ENCODE data around the gene GPR39.

The GPR39 gene

DNA sequence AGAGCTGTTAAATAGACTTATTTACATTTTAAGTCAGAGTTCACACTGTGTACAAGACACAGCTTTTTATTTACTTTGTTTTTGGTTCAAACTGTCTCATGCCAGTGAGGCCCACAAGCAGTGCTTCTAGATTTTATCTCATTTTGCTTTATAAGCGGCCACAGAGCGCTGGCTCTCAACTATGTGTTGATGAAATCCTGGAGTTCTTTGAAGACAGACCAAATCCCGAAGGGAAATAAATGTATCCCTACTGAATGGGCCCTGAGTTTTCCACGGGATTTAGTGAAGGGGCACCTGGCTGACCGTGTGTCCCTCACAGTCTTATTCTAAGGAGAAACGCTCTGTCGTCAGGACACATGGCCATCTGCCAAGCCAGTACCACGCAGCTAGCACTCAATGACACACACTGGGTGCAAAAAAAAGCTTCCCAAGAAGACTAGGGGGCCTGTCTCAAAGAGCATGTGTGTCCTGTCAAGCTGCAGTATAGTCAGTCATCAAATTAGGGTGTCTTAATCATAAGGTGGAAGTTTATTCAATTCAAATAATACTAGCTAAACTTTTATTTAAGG, 230.0 kb downstream of the GPR39 start:
- DNase-seq = no peak

DNA sequence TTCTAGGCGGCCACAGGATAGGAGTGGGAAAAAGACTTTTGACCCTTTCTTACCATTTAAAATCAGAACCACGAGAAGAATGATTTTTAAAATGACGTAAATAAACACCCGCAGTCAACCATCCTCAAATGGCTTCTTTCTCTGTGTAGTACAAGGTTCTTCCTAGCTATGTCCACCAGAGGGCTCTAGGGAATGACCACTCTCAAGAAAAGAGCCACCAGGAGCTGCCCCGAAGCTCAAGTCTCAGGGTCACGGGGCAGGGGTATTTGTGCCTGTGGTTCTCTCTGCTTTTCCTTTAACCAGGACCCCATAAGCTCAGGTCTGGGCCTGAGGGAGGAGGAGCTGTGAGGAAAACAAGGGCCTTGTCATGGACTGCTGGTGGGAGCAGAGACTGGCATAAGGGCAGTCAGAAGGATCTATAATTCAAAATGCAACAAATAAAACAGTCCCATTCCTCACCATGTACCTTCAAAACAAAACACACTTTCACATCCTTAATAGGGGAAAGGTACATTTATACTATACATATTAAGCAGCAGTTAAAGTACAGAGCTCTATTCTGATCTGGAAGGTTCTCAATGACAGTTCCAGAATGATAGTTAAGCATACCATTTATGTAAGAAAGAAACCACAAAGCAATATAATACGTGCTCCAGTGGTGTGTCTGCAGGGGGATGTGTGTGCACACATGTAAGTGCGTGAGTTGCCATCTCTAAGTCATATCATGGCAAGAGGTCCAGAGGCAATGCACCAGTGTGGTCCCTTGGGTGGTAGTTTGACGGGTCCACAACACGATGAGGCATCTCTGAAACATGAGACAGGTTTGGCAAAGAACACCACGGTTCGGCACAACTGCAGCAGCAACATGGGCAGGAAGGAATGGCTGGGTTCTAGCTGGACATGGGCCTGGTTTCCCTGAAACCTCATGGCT, 234.8 kb downstream of the GPR39 start:
- DNase-seq = no peak

DNA sequence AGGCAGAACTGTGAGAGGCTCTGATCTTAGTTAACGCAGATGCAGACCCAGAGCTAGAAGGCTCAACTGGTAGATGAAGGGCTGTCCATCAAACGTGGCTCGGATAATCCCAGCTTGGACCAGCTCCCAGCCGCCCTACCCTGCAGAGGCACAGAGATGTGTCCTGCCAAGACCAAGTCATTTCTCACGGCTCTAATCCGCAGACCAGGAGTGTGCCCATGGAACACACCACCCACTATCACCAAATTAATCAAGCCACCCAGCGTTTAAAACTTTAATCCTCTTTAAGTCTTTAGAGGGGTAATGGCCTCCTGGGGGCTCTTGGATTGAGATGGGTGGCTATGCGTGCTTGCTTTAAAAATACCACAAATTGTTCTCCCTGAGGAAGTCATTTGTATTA, 235.9 kb downstream of the GPR39 start:
- no peak for DNase-seq

DNA sequence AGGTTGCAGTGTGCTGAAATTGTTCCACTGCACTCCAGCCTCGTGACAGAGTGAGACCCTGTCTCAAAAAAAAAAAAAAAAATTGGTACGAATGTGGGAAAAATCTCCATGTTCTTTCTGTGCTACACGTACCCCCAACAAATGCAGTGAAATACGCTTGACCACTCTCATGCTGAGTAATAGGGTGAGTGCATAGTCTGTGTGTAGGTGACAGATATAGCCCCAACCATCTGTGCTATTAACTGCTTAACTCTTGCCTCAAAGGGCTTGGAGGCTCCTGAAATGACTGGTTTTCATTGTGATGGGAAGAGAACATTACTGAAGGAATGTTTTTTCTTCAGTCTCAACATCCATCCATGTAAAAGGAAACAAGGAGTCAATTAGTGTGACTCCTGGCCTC, 237.7 kb downstream of the GPR39 start:
- DNase-seq = no peak

DNA sequence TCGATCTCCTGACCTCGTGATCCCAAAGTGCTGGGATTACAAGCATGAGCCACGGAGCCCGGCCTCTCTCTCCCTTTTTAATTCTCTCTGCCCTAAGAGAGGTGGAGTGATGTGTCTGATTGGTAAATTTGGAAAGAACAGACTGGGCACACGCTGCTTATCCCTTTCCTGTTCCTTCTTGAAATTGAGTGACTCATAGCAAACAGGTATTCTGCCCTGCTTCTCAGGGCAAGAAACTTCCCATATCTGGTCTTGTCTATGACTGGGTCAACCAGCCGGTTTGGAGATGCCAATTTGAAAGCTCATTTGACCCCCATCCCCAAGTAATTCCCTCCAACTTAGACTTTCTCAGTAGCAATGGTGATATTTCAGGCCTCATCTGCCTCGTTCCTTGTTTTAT, 238.4 kb downstream of the GPR39 start:
- DNase-seq = no peak

DNA sequence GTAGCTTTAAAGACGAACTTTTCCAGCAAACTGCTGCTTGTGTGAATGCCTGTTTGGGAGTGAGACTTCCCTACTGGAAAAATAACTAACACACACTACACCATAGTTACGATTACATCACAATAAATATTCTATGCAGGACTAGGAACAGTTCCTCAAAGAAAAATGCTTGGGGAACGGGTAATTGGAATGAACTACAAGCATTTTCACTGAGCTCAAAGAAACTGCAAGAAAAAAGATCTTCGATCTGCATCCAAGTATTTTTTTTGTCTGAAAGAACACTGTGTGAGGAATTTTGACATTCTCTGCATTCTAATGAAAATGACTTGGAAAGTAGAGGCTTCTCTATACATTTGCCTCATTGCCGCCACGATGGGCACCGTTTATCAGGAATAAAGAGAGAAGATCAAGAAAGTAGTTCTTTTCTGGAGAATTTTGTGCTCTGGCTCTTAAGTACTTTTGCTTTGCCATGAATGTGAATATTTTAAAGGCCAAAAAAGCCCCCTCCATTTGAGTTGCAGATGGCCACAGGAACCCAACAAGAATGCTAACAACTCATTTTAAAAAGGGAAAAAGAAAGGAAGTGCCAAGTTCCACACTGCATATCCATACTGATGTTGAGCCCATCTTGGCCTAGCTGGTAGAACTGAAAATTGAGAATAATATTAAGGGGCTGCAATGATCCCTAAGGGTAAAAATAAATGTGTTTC, 239.8 kb downstream of the GPR39 start:
- no peak for DNase-seq

DNA sequence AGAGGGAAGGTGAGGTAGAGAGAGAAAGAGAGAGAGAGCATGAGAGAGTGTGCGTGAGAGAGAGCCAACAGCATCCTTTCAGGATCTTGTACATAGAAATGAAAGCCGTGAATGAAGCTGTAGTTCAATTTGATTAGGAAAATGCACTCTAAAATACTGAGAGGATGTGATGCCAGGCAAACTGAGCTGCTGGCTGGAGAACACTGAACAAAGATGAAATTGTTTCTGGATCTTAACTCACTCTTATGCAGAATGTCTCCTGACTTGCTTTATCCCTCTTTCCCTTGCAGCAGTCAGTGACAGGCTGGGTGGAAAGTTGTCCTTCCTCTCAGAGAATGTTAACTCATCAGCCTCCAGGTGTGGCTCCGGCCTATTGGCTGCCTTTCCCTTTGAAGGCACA, 242.7 kb downstream of the GPR39 start:
- DNase-seq = no peak

DNA sequence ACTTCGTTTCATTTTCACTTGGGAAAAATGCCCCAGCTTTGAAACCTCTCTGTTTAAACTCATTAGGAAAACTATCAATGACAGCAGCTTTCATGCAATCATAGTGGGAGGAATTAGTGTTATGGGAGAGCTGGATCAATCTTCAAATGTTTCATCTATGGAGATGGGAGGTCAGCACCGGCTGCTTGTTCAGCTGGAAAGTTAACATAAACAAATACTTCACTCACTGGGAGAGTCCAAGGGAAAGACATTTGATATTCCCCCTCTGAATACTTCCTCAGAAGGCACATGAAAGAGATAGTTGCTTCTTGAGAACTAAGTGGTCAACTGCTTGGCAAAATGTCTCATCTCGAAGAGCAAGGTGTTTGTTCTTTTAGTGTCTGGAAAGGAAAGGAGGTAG, 246.1 kb downstream of the GPR39 start:
- no peak for DNase-seq

DNA sequence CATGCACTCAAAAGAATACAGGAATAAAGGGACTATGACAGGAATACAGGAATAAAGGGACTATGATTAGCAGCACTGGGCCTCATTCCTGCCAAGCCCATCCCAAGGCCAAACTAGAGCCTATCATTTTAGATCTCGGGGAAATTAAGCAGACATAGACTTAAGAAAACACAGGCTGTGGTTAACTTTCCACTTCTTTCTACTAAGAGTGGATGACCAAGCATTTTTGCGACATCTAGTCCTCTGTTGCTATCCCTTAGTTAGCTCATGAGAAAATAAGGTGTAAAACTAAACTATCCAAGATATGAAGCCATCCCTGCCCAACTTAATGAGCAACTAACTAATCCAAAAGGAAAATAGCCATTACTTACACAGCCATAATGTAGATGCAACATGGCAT, 247.5 kb downstream of the GPR39 start:
- no peak for DNase-seq

DNA sequence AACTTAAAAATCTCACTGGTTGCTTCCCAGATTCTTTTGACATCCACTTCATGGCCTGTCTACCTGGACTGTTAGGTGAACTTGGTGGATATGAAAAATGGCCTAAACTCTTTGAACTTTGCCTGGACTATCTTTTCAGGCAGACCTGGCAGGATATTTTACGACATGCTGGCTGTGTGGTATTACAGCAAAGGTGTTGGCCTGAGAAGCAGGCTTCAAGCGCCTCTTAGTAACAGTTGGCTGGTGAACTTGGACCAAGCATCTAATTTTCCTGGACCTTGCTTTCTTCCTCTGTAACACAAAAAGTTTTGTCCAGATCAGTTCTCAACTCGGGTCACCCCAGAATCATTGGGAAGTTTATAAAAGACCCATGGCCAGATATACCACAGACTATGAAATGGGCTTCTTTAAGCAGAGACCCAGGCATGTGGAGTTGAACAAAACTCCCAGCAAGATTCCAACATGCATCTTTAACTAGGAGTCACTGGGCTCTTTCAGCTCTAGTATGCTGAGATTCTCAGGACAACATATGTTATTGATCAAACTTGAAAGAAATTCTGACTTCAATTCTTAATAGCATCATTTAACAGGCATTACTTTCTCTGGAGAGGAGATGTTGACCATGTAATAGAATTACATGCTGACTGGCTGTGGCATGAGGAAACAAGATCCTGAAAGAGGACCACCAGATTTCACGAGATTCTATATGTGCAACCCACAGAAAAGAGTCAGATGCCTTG, 249.0 kb downstream of the GPR39 start:
- no peak for DNase-seq

DNA sequence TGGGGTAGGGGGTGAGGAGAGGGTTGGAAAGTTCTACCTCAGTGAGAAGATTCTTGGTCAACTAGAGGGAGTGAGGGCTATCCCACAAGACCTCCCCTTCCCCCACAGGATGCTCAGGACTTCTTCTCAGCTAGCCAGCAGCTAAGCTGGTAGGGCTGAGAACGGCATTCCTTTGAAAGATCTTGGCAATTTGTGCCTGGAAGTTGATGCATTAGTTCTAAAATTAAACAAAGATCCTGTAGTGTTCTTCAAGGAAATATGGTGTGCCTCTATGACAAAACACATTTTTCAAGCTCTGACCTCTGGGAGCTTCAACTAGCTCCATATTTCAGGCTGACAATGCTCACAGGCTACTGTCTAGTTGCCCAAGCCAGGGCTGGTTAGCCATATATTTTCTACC, 251.1 kb downstream of the GPR39 start:
- no peak for DNase-seq

DNA sequence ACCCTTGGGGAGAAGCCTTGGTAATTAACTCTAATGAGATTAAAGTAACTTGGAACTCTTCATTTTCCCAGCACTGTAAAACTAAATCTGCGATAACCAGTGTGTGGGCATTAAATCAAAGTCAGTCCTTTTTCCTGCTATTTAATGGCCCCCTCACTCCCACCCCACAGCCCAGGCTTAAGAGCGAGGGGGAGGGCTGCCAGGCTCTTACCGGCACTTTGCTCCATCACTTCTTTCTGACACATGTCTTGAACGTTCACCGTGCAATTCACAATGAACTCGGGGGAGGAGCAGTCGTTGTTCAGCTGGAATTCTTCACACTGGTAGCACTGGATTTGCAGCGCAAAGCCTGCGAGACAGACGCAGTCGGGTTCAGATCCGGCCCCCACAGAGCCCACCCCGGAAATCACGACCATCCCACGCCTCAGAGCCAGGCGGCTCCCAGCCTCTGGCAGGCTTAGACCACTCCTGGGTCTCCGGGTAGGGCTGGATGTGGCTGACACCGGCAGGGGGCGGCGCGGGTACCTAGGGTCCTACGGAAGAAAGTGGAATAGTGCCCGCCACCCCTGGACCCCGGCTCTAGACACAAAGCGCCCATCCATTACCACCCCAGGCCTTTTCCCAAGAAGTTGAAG, 251.7 kb downstream of the GPR39 start:
- peak; percentile 31 for DNase-seq

DNA sequence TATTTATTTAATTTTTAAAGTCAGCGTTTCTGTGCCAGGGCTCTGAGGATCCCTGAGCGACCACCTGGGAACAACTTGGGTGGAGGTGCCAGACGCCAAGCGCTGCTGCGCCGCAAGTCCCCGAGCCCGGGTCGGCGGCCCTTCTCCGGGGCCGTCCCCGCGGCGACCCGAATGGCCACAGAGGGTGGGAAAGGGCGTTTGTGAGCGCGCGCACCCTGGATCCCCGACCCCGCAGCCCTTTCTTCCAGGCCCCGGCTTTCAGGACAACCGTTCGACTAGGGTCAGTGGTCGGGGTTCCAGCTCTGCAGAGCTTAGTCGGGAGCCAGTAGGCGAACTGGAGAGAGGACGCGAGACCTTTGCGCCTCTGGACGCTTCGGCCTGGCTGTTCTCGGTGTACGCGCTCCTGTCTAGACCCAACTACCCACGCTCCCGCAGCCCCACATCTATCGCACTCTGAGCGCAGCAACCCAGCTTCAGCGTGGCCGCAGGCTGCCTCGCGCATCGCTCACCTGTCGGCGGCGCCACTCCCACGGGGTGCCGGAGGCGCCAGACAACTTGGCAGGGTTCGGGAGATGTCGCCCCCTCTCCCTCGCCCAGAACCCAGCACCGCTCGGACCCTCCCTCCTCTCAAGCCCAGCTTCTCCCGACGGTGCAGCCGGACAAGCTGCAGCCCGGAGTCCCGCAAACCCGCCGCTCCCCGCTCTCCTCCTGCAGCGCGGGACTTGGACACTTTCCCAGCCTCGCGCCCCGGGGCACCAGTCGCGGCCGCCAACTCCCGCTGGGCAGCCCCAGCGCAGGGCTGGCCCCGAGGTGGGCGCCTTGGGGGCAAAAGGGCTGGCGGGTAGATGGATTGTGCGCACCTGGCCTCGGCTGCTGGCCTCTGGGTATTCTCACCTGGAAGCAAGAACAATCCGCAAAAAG, 252.6 kb downstream of the GPR39 start:
- DNase-seq = peak; percentile 32

DNA sequence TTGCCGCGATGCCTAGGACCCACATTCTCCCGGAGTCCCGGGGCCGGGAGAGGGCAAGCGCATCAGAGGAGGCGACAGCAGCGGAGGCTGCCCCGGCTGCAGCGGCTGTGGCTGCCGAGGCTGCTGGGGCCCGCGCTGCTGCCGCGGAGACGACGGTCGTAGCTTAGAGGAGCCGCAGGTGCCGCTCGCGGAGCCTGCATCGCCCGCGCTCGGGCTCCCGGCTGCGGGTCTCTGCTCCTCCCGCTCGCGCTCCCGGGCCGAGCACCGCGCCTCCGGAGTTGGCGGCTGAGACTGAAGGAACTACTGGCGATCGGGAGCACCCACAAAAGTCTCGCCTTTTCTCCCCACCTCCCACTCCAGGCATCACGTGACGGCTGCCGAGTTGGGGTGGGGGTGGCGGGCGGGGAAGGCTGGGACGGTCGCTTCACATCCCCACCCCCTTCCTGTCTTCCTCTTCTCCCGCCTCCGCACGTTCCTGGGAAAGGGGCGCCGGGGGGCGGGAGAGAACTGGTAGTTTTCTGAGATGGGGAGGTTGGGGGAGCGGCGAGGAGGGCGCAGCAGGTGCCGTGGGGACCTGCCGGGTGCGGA, 253.4 kb downstream of the GPR39 start, which contains the start of gene LYPD1:
Gene LYPD1, minus strand, starts transcription at position 298 of the 588 bp plus-strand sequence. Its CDS starts 273 bp downstream, at position 25.
- peak; percentile 27 for DNase-seq

DNA sequence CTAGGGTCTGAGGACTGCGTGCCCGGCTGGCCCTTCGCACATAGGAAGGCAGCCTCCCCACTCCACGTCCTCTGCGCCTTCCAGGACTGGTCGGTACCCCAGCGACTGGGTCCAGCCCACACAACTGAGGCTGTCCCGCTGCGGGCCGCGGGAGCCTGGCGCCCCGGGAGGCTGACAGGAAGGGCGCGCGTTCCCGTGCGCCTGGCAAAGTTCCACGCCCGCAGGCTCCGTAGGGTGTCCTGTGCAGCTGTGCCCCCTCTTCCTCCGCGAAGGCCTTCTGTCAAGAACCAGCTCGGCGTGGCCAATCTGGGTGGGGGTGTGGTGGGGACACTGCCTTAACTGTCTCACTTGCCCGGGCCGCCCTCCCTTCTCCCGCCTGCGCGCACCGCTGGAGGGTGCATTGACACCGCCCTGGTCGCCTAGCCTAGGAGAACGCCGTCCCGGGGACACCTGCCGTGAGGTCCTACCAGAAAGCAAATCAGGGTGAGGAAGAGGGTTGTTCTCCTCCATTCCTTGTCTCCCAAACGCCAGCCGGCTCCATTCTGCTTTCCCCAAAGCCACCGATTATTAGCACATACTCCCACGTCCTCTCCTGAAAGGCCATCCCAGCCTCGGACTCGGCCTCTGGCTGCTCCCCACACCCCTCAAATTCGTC, 254.0 kb downstream of the GPR39 start:
- DNase-seq = peak; percentile 28

DNA sequence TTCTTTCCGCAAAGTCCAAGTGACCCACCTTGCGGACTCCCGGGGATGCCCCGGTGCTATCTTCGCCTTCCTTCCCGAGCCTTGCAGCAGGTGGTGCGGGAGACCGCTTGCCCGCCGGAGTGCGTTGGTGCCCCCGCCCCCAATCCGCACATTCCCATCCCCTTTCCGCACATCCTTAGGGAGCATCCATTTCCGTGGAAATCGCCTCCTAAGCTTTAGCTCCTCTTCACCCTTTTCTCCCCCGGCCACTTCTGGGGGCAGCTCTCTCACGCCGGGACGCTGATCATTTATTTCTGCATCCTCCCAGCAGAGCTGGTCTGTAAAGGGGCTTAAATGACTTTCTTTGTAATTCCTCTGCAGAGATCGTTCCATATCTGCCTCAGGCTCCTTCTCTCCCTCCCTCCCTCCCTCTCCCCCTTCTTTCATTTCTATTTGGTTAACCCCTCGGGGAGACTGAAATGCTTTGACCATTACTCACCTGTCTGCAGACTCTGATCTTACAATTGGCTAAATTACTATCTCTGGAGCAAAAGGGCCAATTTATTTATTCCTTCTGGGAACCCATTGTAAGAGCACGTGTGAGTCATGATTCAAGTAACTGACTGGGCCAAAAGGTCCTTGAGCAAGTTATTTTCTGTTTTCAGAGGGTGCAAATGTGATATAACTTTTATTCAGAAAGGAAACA, 254.7 kb downstream of the GPR39 start:
- peak; percentile 23 for DNase-seq

DNA sequence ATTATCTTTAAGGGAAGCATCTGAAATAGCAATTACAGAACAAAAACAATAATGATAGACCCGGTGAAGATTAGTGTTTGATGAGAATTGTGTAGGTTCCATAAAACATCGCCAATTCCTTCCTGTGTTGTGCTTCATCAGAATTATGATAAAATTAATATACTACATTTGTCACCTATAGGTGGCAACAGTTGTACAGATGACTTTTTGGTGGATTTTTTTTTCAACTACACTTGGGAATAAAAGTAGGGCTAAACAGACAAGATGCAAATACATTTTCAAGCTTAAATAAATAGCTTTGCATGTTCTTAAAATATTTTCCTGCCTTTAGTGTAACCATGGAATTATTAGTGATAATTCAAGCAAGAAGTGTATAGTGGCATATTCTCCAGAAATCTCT, 260.4 kb downstream of the GPR39 start:
- DNase-seq = no peak

DNA sequence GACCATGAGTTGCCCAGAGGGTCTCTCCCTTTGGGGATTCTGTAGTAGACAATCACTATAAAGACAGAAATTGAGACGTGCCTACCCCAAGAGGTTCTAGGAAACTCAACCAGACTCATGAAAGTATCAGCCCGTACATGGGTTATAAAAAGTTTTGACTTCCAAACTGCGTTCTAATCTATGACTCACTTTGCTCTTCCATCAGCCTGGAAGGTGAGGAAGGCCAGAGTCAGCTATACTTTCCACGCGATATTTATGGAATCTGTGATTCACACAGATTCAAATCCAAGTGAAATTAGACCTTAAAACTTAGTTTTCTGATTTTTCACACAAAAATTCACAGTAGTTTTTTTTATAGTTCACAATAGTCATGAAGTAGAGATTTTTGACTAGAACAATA, 261.1 kb downstream of the GPR39 start:
- DNase-seq = no peak

DNA sequence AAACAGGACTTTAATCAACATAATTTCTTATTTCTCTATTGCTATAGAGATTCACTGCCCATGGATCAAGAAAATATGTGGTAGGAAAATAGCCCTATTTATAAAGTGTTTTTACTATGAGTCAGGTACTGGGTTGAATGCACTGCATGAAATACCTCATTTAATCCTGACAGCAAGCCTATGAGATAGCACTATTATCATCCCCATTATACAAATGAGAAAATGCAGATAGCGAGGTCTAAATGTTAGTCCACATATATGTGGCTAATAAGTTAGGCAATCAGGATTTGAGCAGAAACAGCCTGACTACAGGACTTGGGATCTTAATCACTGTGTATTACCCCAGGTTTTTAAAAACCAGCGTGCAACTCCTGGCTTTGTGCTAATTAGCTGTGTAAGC, 261.9 kb downstream of the GPR39 start:
- no peak for DNase-seq

DNA sequence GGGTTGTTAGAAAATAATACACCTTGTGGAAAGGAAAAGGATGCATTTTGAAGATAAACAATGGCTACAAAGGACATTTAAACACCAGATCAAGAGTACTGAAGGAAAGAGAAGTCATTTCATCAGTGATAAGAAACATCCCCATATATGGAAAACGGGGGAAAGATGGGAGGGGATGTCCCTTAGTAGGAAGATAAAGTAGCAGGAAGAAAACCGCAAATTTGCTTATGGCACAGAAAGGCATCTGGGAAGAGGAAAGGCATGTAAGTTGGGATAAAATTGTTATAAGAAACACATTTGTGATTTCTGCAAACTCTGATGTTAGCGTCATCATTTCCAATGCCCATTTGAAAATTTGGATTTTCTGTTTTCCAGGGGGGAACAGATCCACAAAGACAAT, 263.9 kb downstream of the GPR39 start:
- no peak for DNase-seq
